HG03159 (cell line): Measurements from ENCODE around the gene COQ8A.
"Not testable (repeated sequence)": the region's sequence is repeated elsewhere in the genome, so short reads cannot be mapped to it uniquely, and the experiment has no call there.

Experiments used
- ATAC-seq: cut with Tn5 transposase; IDR thresholded peaks from one replicate; pipeline ENCODE4 v1.9.1; 2021; ENCODE audit warnings: mild to moderate bottlenecking, moderate library complexity; ENCODE audit not compliant: unreplicated experiment

Gene COQ8A

DNA sequence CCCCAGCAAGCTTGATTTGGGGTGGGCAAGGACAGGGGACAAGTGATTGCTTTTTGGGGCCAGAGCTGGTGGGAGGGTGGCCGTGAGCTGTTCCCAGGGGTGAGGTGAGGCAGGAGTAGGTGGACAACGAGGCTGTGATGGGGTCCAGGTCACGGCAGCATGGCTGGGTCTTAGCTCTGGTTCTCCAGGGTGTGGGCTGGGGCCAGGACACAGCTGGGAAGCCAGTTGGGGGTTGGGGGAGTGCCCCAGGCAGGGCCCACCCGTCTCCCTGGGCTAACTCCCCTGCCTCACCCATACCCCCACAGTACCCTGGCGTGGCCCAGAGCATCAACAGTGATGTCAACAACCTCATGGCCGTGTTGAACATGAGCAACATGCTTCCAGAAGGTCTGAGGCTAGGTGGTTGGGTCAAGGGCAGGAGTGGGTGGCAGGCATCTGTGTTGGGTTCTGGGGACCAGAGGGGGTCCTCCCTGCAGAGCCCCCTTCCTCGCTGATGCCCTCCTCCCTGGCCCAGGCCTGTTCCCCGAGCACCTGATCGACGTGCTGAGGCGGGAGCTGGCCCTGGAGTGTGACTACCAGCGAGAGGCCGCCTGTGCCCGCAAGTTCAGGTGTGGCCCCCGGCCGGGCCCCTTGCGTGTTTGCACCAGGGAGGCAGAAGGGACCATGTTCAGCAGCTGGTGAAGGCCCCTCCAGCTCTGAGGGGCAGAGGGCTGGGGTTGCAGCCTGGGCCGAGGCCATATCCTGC lies 43.3 kb downstream of the COQ8A start:
- no peak for ATAC-seq

DNA sequence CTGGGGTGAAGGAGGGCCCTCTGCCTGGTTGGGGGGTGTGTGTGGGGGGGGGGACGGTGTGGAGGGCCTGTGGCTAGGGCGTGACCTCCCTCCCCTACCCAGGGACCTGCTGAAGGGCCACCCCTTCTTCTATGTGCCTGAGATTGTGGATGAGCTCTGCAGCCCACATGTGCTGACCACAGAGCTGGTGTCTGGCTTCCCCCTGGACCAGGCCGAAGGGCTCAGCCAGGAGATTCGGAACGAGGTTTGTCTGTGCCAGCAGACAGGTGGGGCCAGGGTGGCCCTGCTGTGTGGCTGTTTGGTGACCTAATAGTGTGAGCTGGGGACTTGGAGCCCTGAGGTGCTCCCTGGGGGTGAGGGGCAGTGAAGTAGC lies 43.9 kb downstream of the COQ8A start:
- no peak for ATAC-seq

DNA sequence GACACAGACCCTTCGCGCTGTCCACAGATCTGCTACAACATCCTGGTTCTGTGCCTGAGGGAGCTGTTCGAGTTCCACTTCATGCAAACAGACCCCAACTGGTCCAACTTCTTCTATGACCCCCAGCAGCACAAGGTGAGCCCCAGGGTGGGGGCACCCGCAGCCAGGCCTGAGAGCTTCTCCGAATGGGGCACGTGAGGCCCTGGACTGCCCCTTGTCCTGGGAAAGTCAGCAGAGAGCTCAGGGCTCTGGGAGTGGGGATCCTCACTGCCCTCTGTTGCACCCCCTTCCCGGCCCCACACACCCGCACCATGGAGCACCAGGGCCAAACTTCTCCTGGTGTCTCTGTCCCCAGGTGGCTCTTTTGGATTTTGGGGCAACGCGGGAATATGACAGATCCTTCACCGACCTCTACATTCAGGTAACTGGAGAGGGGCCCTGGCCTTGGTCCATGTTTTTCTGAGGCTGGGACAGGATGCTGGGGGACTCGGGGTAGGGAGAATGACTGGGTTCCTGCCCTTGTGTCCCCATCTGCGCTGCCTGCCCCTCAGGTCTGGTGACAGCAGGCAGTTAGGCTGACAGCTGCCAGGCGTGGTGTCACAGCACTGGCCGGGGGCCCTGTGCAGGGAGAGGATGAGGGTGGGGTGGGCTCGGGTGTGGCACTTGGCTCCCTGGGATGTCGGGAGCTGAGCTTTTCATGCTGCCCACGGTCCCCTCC lies 44.6 kb downstream of the COQ8A start:
- ATAC-seq, result no peak

DNA sequence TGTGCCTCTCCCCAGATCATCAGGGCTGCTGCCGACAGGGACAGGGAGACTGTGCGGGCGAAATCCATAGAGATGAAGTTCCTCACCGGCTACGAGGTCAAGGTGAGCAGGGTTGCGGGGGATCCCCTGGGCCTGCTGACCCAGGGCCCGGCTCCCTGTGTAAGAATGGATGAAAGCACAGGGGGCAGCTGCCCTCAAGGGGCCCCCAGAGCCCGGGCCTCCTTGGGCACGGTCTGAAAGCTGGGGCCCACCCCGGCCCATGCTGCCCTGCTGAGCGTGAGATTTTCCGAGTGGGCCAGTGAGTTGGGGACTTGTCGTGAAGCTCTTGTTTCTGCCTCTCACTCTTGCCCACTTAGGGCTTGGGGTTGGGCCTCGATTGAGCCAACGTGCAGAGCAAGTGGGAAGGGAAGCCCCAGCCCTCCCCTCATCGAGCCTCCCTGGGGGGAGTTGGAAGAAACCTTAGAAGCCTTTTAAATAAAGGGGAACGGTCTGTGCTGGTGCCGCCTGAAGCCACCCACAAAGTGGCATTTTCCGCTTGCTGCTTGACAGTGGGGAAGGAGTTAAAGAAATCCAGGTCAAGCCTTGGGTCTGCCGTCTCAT lies 45.2 kb downstream of the COQ8A start:
- ATAC-seq, result no peak

DNA sequence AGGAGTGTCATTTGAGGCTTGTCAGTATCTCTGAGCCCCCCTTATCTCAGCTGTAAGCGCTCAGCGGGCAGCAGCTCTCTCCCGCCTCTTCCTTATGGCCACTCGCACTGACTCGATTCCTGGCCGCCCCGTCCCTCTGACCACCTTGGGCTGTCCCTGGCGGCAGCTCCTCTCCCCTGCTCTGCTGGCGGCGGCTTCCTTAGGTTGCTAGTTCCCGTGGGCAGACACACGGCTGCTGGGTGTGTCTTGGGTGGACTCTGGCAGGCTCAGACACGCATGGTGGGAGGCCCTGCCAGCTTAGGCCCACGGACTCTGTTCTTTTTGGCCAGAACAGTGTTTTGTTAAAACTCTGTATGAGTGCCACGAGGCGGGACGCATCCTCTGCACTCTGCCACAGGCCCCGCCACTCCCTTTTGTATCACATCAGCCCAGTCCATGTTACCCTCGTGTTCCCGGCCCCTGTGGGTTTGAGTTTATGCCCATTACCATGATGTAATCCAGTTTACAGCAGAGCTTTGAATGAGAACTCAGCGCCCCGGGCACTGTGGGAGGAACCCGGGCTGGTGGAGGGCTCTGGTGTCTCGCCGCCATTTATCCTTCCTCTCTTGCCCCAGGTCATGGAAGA lies 45.9 kb downstream of the COQ8A start:
- ATAC-seq, result no peak

DNA sequence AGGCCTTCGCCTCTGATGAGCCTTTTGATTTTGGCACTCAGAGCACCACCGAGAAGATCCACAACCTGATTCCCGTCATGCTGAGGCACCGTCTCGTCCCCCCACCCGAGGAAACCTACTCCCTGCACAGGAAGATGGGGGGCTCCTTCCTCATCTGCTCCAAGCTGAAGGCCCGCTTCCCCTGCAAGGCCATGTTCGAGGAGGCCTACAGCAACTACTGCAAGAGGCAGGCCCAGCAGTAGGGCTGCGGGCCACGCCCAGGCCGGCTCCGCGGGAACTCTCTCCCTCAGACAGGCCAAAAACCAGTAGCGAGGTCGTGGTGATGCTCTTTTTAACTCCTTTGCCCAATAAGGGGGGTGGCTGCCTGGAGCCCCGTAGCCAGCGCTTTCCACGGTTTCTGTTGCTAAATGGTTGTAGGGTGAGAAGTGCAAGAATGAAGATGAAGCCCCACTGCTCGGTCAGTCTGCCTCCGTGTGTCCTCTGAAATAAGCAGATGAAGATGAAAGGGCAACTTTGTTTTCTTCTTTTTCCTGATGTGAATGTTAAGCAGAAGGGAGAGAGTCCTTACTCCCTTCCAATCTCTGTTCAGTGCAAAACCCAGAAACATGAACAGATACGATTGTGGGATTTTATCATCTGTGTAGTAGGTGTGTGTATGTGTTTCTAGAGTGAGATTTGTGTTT lies 46.5 kb downstream of the COQ8A start:
- no peak for ATAC-seq

DNA sequence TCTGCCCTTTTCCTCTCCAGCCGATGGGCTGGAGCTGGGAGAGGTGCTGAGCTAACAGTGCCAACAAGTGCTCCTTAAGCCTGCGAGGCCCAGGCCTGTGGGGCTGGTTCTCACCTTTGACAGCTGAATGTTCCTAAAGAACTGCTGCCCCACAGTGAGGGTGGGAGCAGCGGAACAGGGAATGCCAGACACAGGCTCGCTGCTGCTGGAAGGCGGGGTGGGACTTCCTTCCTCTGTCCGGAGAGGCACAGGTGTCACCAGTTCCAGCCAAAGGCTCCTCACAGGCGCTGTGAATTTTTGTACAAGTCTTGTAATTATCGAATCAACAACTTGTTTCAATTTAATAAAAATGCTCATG lies 47.1 kb downstream of the COQ8A start:
- ATAC-seq, result no peak

DNA sequence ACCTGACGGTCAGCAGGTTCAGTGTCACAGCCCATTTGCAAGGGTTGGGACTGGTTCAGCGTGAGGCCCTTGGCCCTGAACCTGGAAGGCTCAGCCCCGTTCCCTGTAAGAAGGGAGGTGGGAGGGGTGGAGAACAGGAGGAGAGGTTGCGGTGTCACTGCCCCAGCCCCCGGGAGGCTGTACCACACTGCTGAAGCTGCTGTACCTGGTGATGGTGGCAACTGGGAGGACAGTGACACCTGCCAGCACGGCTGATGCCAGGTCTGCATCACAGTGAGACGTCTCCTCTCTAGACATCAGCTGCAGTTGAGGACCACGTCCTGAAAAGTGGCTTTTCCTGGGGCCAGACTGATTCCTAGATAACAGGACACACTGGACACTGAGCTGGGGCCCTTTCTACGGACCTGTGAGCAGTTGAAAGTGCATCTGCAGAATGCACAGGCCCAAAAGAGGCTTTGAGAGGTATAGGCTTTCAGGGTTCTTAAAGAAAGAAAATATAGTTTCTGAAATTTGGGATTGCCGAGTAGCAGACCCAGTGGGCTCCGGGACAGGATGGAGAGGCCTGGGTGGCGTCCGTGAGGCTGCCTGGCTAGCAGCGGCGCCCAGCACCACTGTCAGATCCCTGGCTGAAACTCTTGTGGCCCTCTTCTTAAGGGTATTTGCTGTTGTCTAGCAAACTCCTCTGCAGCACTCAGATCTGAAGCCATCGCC lies 47.7 kb downstream of the COQ8A start:
- ATAC-seq, result no peak

DNA sequence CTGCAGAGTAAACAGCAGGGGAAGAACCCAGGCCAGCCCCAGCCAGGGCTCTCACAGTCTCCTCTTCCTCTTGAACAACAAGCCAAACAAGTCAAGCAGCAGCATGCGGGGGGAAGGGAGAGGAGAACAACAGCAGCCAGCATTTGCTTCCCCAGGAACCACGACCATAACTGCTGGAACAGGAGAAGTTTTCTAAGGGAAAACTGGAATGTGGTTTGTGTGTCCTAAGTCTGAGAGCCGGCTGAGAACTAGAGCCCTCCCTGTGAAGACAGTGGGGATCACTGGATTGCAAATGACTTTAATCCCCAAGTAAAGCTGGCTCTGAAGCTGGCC lies 48.2 kb downstream of the COQ8A start:
- no peak for ATAC-seq

DNA sequence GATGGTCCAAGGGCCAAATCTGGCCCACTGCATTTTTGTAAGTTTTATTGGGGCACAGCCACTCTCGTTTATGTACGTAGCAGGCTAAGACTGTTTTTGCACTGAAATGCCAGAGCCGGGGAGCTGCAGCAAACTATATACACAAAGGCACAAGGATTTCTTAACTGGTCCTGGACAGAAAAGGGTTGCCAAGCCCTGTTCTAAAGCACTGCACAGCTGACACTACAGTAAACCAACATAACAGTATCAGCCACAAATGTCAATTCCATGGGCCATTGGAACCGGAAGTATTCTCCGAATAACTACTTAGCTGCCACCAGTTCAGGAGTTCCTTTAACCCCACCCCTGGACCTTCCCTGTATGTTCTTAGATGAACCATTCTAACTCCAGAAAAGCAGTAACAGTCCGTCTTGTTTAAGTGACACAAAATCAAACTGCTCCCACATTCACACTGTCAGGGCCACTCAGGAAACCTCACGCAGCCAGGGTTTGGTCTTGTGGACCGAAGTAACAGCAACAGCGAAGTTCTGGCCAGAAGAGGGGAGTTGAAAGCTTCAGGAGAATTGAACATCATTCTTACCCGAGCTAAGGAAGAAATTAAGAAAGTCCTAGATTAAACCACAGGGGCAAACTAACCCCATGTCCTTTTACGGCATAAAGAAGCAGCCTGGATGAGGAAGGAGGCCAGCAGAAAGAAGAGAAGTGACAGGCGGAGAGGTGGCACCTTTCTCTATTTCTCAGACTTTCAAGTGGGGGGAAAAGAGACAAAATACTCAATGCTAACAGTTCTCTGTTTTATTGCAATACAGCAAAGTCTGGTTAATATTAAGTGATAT lies 49.2 kb downstream of the COQ8A start:
- no peak for ATAC-seq

DNA sequence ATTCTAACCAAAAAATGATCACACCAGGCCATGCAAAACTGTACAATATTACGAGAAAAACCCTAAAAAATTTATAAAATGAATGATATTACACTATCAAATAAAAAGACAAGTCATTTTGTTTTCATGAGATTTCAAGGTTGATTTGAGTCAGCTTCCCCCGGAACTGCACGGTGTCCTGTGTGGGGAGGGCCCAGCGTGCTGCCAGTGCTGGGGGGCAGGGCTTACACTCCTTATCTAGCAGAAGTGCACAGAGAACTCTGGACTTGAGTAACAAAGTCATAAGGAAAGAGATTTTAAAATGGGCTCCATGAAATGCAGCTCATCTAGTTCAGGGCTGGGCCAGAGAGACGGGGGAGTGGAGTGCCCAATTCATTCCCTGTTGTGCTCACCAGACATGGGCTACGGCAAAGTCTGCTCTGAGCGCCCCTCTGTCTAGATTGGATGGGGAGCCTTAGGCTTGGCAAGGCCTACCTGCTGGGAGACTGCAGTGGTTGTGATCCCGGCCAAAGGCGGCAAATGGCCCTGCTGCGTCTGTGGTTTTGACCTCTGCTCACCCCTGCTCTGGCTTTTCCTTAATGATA lies 50.1 kb downstream of the COQ8A start:
- peak; percentile 78 for ATAC-seq

DNA sequence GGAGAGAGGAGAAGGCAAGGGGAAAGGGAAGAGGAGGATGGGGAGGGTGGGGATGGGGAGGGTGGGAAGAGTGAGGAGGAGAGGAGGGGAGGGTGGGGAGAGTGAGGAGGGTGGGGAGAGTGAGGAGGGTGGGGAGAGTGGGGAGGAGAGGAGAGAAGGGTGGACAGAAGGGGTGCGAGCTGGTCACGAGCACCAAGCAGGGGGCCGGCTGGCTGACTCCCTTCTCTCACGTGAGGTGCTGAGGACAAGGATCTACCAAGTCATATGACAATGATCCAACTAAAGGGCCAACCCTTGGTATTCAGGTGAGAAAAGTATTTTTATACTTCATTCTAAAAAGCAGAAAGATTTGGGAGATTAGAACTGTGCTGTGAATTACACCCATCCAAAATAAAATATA lies 51.8 kb downstream of the COQ8A start:
- ATAC-seq, result no peak

DNA sequence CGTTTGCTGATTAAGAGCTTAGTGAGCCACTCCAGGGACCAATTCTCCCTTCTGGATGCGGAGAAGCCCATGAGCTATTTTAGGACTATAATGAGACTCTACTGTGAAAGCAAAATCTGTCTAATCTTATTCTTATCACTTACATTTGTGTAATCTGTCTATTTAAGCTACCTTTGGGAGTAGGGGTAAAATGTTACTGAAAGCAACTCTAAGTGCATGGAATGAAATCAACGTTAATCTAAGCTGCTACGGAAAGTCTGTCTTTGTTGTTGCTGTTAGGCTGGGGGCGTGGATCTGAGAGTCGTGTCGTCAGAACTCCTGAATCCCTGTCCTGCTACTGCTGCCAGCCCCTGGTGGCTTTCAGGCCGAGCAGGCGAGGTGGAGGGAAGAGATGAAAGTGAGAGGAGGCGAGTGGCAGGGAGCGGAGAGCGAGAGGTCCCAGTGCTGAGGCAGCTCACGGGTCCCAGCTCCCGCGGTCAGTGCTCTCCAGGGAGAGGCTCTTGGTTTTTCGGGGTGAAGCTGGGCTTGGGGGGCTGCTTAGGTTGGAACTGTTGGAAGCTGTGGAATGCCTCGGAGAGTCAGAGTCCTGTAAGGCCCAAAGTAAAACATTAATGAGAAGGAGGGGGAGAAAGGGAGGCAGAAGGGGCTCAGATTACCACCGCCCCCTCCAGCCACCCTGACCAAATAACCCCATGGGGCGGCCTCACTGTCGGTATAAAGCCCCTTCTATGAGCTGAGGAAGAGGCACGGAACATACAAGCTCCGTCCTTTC lies 53.9 kb downstream of the COQ8A start:
- ATAC-seq, result no peak

DNA sequence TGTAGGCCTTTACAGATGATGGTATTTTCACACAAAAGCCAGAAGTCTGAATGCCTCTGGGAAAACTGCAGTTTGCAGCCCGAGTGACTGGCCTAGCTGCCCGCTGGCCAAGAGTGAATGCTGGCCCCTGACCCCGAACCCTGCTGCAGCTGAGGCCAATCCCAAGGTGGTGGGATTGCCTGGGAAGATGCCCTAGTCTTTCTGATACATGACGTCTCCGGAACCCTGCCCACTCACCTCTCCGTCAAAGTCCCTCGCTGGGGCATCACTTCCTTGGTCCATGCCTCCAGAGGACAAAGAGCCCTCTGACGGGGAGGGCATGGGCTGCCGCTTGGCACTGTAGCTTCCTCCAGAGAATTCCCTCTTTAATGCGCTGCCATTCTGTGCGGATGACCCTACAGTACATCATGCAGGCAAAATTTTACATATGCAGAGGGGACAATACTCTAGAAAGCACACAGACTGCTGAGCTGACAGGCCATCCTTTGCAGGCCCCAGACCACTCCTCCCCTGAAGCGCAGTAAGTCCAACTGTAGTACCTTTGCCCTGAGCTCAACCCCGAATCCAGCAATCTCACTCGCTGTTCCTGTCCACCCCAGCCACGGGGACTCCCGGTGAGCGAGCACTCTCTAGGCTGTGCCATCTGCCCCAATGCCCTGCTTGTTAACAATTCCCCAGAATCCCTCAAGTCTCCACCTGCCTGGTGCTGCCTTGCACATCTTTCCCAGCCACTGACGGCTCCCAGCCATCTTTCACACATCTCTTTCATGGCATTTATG lies 54.7 kb downstream of the COQ8A start:
- no peak for ATAC-seq

DNA sequence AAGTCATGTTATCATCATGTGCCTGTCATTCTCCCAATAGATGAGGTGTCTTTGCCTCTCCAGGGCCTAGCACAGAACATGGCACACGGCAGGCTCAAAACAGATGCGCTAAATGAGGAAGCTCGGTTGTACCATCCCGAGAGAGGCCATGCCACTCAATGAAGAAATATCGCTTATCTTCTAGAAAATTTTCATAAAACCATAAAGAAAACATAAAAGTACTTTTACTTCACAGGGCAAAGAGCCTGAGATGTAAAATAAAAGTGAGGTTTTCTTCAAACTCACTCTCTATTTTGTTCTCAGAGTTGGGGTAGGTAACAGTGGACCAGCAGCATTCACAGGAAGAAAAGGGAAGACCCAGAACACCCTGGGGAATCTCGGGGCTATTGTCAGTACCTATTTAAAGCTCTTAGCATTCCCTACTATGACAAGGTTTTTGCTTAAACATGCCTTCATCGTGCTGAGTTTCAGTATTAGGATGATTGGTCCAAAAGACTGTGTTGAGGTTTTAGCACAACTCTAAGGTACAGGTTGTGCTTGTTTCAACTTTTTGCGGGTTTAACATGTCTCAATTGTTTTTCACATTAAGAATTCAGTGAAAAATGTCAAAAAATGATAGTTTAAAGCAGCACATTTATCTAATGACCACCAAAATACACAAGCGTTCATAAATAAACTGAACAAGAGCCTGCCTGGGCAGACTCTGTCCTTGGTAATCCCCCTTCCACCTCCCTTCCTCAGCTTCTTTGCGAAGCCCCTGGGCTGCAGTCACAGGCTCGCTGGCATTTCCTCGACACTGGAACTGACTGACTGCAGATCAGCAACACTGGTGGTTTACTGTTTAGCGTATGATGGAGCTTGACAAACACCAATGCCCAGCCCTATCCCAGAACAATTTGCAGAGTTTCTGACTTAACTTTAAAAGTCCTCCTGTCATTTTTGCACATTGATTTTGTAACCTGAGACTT lies 55.6 kb downstream of the COQ8A start:
- ATAC-seq, result peak; percentile 88

DNA sequence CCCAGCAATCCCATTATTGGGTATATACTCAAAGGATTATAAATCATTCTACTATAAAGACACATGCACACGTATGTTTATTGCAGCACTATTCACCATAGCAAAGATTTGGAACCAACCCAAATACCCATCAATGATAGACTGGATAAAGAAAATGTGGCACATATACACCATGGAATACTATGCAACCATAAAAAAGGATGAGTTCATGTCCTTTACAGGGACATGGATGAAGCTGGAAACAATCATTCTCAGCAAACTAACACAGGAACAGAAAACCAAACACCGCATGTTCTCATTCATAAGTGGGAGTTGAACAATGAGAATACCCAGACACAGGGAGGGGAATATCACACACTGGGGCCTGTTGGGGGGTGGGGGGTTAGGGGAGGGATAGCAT lies 59.5 kb downstream of the COQ8A start:
- not testable (repeated sequence) for ATAC-seq

DNA sequence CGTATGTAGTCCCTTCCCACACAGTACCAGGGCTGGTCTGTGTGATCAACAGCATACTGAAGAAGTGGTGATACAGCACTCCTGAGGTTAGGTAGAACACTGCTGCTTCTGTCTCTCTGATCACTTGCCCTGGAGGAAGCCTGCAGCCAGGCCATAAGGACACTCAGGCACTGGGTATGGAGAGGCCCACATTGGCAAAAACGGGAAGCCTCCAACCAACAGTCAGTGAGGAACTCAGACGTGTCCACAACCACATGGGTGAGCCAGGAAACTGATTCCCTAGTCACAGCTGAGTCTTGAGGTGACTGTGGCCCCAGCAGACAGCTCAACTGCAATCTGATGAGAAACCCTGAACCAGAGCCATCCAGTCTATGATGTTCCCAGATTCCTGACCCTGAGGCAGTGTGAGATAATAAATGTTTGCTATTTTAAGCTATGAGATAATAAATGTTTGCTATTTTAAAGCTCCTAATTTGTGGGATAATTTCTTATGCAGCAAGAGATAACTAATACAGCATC lies 62.5 kb downstream of the COQ8A start:
- no peak for ATAC-seq
